ENCODE data around the gene DIAPH3.

- TF ChIP-seq CTCF (conservative IDR thresholded peaks at IDR 0.05; ENCODE audit: low read depth, low read length) = no peak
- TF ChIP-seq POLR2A (IDR thresholded peaks at IDR 0.05; ENCODE audit: low read depth, low read length) = no peak
- no peak for TF ChIP-seq SMC3 (IDR thresholded peaks at IDR 0.05; ENCODE audit: low read depth, low read length)
Measured at GRCh38 chr13:59996461-59996980, 167.2 kb downstream of the DIAPH3 start.
